IMR-90 (cell line): ENCODE results near the gene CLDN10. TPM values are rescaled to one million over a fixed set of nuclear protein-coding genes. Genes with fewer than 3 reads are reported as not detected.

Experiments used
- ATAC-seq: fragments of 200-7000 bp; cut with Tn5 transposase; 2 replicates; pipeline ENCODE4 v1.9.1; 2020; ENCODE audit warnings: low read depth, mild to moderate bottlenecking, moderate library complexity
- BruUV-seq: library from RNA; stranded (reverse); fragments of 400-500 nt; replicated peaks from 2 replicates; lab custom pipeline; 2021; lab: Mats Ljungman, UMichigan
- CTCF ChIA-PET: fragments of 300-600 bp; formaldehyde crosslinking; extraction: SDS; loops from one replicate; lab custom pipeline; 2021; ENCODE audit warnings: antibody characterized with exemption; lab: Yijun Ruan, JAX
- POLR2A ChIA-PET: fragments of 300-600 bp; sonication (Branson Sonifier 250); formaldehyde crosslinking; loops from one replicate; lab custom pipeline; 2022; ENCODE audit warnings: antibody characterized with exemption; ENCODE audit not compliant: unreplicated experiment; lab: Charles Lee
- DNase-seq: peaks from one replicate; pipeline ENCODE4 v3.0.0; 2013
- H2AFZ ChIP-seq: replicated peaks from 2 replicates; pipeline ENCODE3; 2013; ENCODE audit warnings: low read length, mild to moderate bottlenecking; ENCODE audit not compliant: poor library complexity
- H2AK5ac ChIP-seq: 2 replicates; pipeline ENCODE4 v1.6.1; 2013; ENCODE audit warnings: low read depth, low read length, inconsistent platforms
- H2AK9ac ChIP-seq: replicated peaks from 2 replicates; pipeline ENCODE3; 2013; ENCODE audit warnings: mild to moderate bottlenecking, low read depth, low read length, moderate library complexity; ENCODE audit not compliant: poor library complexity
- H2BK120ac ChIP-seq: 2 replicates; pipeline ENCODE4 v1.6.1; 2013; ENCODE audit warnings: low read depth, low read length, inconsistent platforms
- H2BK15ac ChIP-seq: 3 replicates; pipeline ENCODE4 v1.6.1; 2013; ENCODE audit warnings: low read depth, low read length, inconsistent platforms
- H2BK20ac ChIP-seq: 2 replicates; pipeline ENCODE4 v1.6.1; 2013; ENCODE audit warnings: low read depth, mild to moderate bottlenecking, inconsistent platforms, low read length, moderate library complexity
- H2BK5ac ChIP-seq: 2 replicates; pipeline ENCODE4 v1.6.1; 2013; ENCODE audit warnings: mild to moderate bottlenecking, low read depth, low read length, inconsistent platforms; ENCODE audit not compliant: poor library complexity, severe bottlenecking
- H3K14ac ChIP-seq: replicated peaks from 2 replicates; pipeline ENCODE4 v1.6.1; 2013; ENCODE audit warnings: low read depth, low read length, inconsistent platforms
- H3K18ac ChIP-seq: 2 replicates; pipeline ENCODE4 v1.6.1; 2013; ENCODE audit warnings: low read depth, low read length, control low read depth
- H3K23ac ChIP-seq: 2 replicates; pipeline ENCODE4 v1.6.1; 2013; ENCODE audit warnings: low read depth, low read length, inconsistent platforms
- H3K27ac ChIP-seq: 2 replicates; pipeline ENCODE4 v1.5.1; 2013; ENCODE audit warnings: mild to moderate bottlenecking, control low read depth, low read length; ENCODE audit not compliant: insufficient read depth
- H3K27me3 ChIP-seq: 2 replicates; pipeline ENCODE4 v1.6.1; 2013; ENCODE audit warnings: low read length; ENCODE audit not compliant: control insufficient read depth, insufficient read depth
- H3K36me3 ChIP-seq: 2 replicates; pipeline ENCODE4 v1.6.1; 2013; ENCODE audit warnings: low read length, mixed read lengths; ENCODE audit not compliant: control insufficient read depth, insufficient read depth
- H3K4ac ChIP-seq: 2 replicates; pipeline ENCODE4 v1.6.1; 2013; ENCODE audit warnings: low read depth, low read length, inconsistent platforms
- H3K4me1 ChIP-seq: 2 replicates; pipeline ENCODE4 v1.6.1; 2013; ENCODE audit warnings: low read length, mixed read lengths; ENCODE audit not compliant: control insufficient read depth, insufficient read depth
- H3K4me2 ChIP-seq: 2 replicates; pipeline ENCODE4 v1.6.1; 2013; ENCODE audit warnings: low read depth, mild to moderate bottlenecking, control low read depth, low read length, moderate library complexity
- H3K4me3 ChIP-seq: 2 replicates; pipeline ENCODE4 v1.5.1; 2013; ENCODE audit warnings: low read depth, mild to moderate bottlenecking, control low read depth, low read length, moderate library complexity; ENCODE audit not compliant: insufficient read depth
- H3K56ac ChIP-seq: 2 replicates; pipeline ENCODE4 v1.6.1; 2013; ENCODE audit warnings: low read length, inconsistent platforms; ENCODE audit not compliant: insufficient read depth; ENCODE audit errors: extremely low read depth
- H3K79me1 ChIP-seq, 2 experiments: 2 replicates each; pipeline ENCODE4 v1.6.1; 2013; ENCODE audit warnings: low read length in 2 of 2, inconsistent platforms in 1 of 2, low read depth in 1 of 2
- H3K9ac ChIP-seq: 2 replicates; pipeline ENCODE4 v1.6.1; 2013; ENCODE audit warnings: low read depth, low read length, control low read depth
- H3K9me1 ChIP-seq: 2 replicates; pipeline ENCODE4 v1.6.1; 2013; ENCODE audit warnings: low read length, inconsistent platforms; ENCODE audit not compliant: insufficient read depth
- H3K9me3 ChIP-seq: 2 replicates; pipeline ENCODE4 v1.6.1; 2013; ENCODE audit warnings: low read length; ENCODE audit not compliant: control insufficient read depth, insufficient read depth
- H4K20me1 ChIP-seq: 2 replicates; pipeline ENCODE4 v1.6.1; 2013; ENCODE audit warnings: low read length, inconsistent platforms; ENCODE audit not compliant: insufficient read depth
- H4K5ac ChIP-seq: 2 replicates; pipeline ENCODE4 v1.6.1; 2013; ENCODE audit warnings: mild to moderate bottlenecking, low read depth, low read length, control low read depth
- H4K8ac ChIP-seq, 2 experiments: 2 replicates each; pipeline ENCODE4 v1.6.1; 2013; ENCODE audit warnings: low read depth in 2 of 2, low read length in 2 of 2, control low read depth in 1 of 2, inconsistent platforms in 1 of 2
- H4K91ac ChIP-seq: 2 replicates; pipeline ENCODE4 v1.6.1; 2013; ENCODE audit warnings: low read depth, low read length, inconsistent platforms; ENCODE audit not compliant: insufficient read depth
- ELK1 ChIP-seq: fragments of 150-350 bp; IDR thresholded peaks from 2 replicates; pipeline ENCODE4 v1.6.1; 2016; ENCODE audit warnings: low read depth, mild to moderate bottlenecking, low read length, moderate library complexity, borderline replicate concordance
- MAZ ChIP-seq: IDR thresholded peaks from 2 replicates; pipeline ENCODE4 v1.6.1; 2012; ENCODE audit warnings: low read depth, mild to moderate bottlenecking, low read length, improper control_type of control experiment, moderate library complexity, borderline replicate concordance
- USF2 ChIP-seq: fragments of 150-350 bp; IDR thresholded peaks from 2 replicates; pipeline ENCODE4 v1.6.1; 2017; ENCODE audit warnings: mild to moderate bottlenecking, antibody characterized with exemption, low read length, low read depth
- WGBS, 2 experiments: methylation state at CpG; one replicate each; pipeline versions ENCODE4 v1.1.5 to v1.1.7; 2013; ENCODE audit warnings: missing lambda C conversion rate in 2 of 2; ENCODE audit not compliant: insufficient read length in 1 of 2; ENCODE audit errors: extremely low coverage in 2 of 2; 5-methylcytosine and 5-hydroxymethylcytosine counted together
- dilution Hi-C: fragments of 300-500 bp; cut with HindIII; formaldehyde crosslinking; loops from one replicate; pipeline ENCODE4 v1.14.3; 2018; ENCODE audit warnings: low sequenced_read_pairs; ENCODE audit not compliant: unreplicated experiment
- in situ Hi-C: fragments of 300-500 bp; cut with MboI; formaldehyde crosslinking; loops from 3 replicates; pipeline ENCODE4 v1.14.3; 2019; ENCODE audit warnings: low sequenced_read_pairs, inconsistent platforms, mixed read lengths
- intact Hi-C: fragments of 100-400 bp; cut with micrococcal nuclease; formaldehyde crosslinking; loops from 2 replicates; pipeline ENCODE4 v1.10.0; 2022
- polyA plus RNA-seq, 3 experiments: library from polyadenylated mRNA; depleted of rRNA; stranded (reverse); fragments of >200 nt; gene quantifications; 2 replicates each; pipeline ENCODE4 v1.2.3, GENCODE V29; 2012; ENCODE audit warnings: low replicate concordance in 1 of 3
- total RNA-seq: library from RNA; depleted of rRNA; stranded (reverse); fragments of >200 nt; gene quantifications from 2 replicates; pipeline ENCODE4 v1.2.3, GENCODE V29; 2012

CLDN10 gene
- total and polyA plus RNA-seq, 2 of the 4 experiments (the other 2 are of a cell fraction), result not detected

GRCh38 chr13:95509521-95510310 is 42.8 kb upstream of the CLDN10 start:
- TF ChIP-seq MAZ (no peak), ELK1 (no peak), USF2 (no peak)
- no peak overlapping the region for H2BK5ac ChIP-seq
- no peaks in the 10 kb centered on the region for H3K9me3 ChIP-seq
- dilution Hi-C loops (no loop called here), in situ Hi-C loops (no loop called here), intact Hi-C loops (no loop called here)
- H3K79me1 ChIP-seq, result no peaks in the 10 kb centered on the region
- no peak overlapping the region for H2AK5ac ChIP-seq
- H2BK15ac ChIP-seq, result no peak overlapping the region
- ATAC-seq (no peak), DNase-seq (peak; percentile 10)
- H4K91ac ChIP-seq, result no peak overlapping the region
- H2BK120ac ChIP-seq, result no peak overlapping the region
- BruUV-seq, result no TSS peak
- H3K23ac ChIP-seq, result no peak overlapping the region
- H3K14ac ChIP-seq, result no peak overlapping the region
- no peaks in the 10 kb centered on the region for H4K20me1 ChIP-seq
- ChIA-PET CTCF (interaction anchor here (1.8 kb wide), 1 partner anchor 27 kb away, joined by 6 read pairs; no protein-coding TSS in a partner anchor), POLR2A (no interaction called here)
- no peak overlapping the region for H3K4me2 ChIP-seq
- H2BK20ac ChIP-seq, result no peak overlapping the region
- 56% methylated on average over 2 of the region's 8 CpGs; no CpG with 5 or more reads in 1 of the 2 experiments for WGBS, 2 experiments
- H3K9me1 ChIP-seq, result no peaks in the 10 kb centered on the region
- peaks cover 5% of the 10 kb centered on the region for H3K27me3 ChIP-seq
- H2AFZ ChIP-seq, result no peak overlapping the region
- H3K4me3 ChIP-seq, result no peak overlapping the region
- no peak overlapping the region for H3K18ac ChIP-seq
- H3K36me3 ChIP-seq, result no peaks in the 10 kb centered on the region
- H3K9ac ChIP-seq, result no peak overlapping the region
- H3K56ac ChIP-seq, result no peak overlapping the region
- no peak overlapping the region for H3K4ac ChIP-seq
- no peak overlapping the region for H4K5ac ChIP-seq
- no peaks in the 10 kb centered on the region for H3K4me1 ChIP-seq
- no peak overlapping the region for H2AK9ac ChIP-seq
- H4K8ac ChIP-seq, result no peak overlapping the region
- no peak overlapping the region for H3K27ac ChIP-seq
